GM23248 (cell line): ENCODE results near the gene ATG9B. TPM values are rescaled to one million over a fixed set of nuclear protein-coding genes. Genes with fewer than 3 reads are reported as not detected.
"Not testable (repeated sequence)": the region's sequence is repeated elsewhere in the genome, so short reads cannot be mapped to it uniquely, and the experiment has no call there.

Experiments
- DNase-seq: peaks from one replicate; pipeline ENCODE4 v3.0.0-alpha.2; 2015
- H2AFZ ChIP-seq: fragments of 200-600 bp; sonication (generic); 2 replicates; pipeline ENCODE4 v1.6.1; 2016; ENCODE audit warnings: antibody characterized with exemption
- H3F3A ChIP-seq: fragments of 200-600 bp; sonication (generic); 2 replicates; pipeline ENCODE4 v1.6.1; 2016; ENCODE audit warnings: mild to moderate bottlenecking, antibody characterized with exemption, mixed run types; ENCODE audit not compliant: insufficient read depth
- H3K27ac ChIP-seq: fragments of 200-600 bp; sonication (generic); 2 replicates; pipeline ENCODE4 v1.5.1; 2016; ENCODE audit warnings: mild to moderate bottlenecking
- H3K27me3 ChIP-seq: fragments of 200-600 bp; sonication (generic); replicated peaks from 2 replicates; pipeline ENCODE4 v1.6.1; 2016; ENCODE audit warnings: mild to moderate bottlenecking; ENCODE audit not compliant: insufficient read depth
- H3K36me3 ChIP-seq: fragments of 200-600 bp; sonication (generic); 2 replicates; pipeline ENCODE4 v1.6.1; 2016; ENCODE audit warnings: low read depth, mild to moderate bottlenecking
- H3K4me1 ChIP-seq: fragments of 200-600 bp; sonication (generic); 2 replicates; pipeline ENCODE4 v1.6.1; 2016; ENCODE audit warnings: mild to moderate bottlenecking; ENCODE audit not compliant: insufficient read depth
- H3K4me2 ChIP-seq: fragments of 200-600 bp; sonication (generic); one replicate; pipeline ENCODE4 v1.6.1; 2016; ENCODE audit warnings: mild to moderate bottlenecking; ENCODE audit not compliant: unreplicated experiment
- H3K4me3 ChIP-seq: fragments of 200-600 bp; sonication (generic); 2 replicates; pipeline ENCODE4 v1.5.1; 2016; ENCODE audit warnings: mild to moderate bottlenecking
- H3K79me2 ChIP-seq: fragments of 200-600 bp; sonication (generic); 2 replicates; pipeline ENCODE4 v1.6.1; 2016; ENCODE audit warnings: mild to moderate bottlenecking; ENCODE audit not compliant: insufficient read depth
- H3K9ac ChIP-seq: fragments of 200-600 bp; sonication (generic); 2 replicates; pipeline ENCODE4 v1.6.1; 2016; ENCODE audit warnings: mild to moderate bottlenecking
- H3K9me2 ChIP-seq: fragments of 200-600 bp; sonication (generic); 2 replicates; pipeline ENCODE4 v1.6.1; 2016; ENCODE audit warnings: mixed run types, mild to moderate bottlenecking, moderate library complexity; ENCODE audit not compliant: insufficient read depth
- H3K9me3 ChIP-seq: fragments of 200-600 bp; sonication (generic); one replicate; pipeline ENCODE4 v1.6.1; 2017; ENCODE audit warnings: low read depth
- H4K20me1 ChIP-seq: fragments of 200-600 bp; sonication (generic); 2 replicates; pipeline ENCODE4 v1.6.0; 2016; ENCODE audit not compliant: insufficient read depth
- EZH2 ChIP-seq: fragments of 200-600 bp; sonication (generic); IDR thresholded peaks from 2 replicates; pipeline ENCODE4 v1.6.1; 2018; ENCODE audit warnings: antibody characterized with exemption, mild to moderate bottlenecking; ENCODE audit not compliant: insufficient read depth, poor library complexity, severe bottlenecking
- EZH2phosphoT487 ChIP-seq: fragments of 200-600 bp; sonication (generic); IDR thresholded peaks from 2 replicates; pipeline ENCODE4 v1.6.1; 2018; ENCODE audit warnings: antibody characterized with exemption, moderate library complexity, mild to moderate bottlenecking, low read depth; ENCODE audit not compliant: insufficient read depth
- WGBS, 2 experiments: methylation state at CpG; one replicate each; pipeline ENCODE4 v1.1.6; 2015 to 2017; ENCODE audit warnings: low lambda C conversion rate in 2 of 2, low coverage in 1 of 2; ENCODE audit errors: missing lambda C conversion rate in 2 of 2; 5-methylcytosine and 5-hydroxymethylcytosine counted together
- in situ Hi-C: fragments of 300-500 bp; cut with MboI; formaldehyde crosslinking; loops from 2 replicates; pipeline ENCODE4 v1.15.0; 2020
- polyA plus RNA-seq: library from polyadenylated mRNA; unstranded; fragments of >200 nt; fragmentation: Nextera tagmentation; extraction: Ambion mirVana; gene quantifications from 2 replicates; pipeline ENCODE4 v1.2.1, GENCODE V29; 2016
- total RNA-seq: library from RNA; depleted of rRNA; stranded (reverse); fragments of >200 nt; shearing (Covaris generic); gene quantifications from 2 replicates; pipeline ENCODE4 v1.2.3, GENCODE V29; 2014

ATG9B gene
- total and polyA plus RNA-seq, 2 experiments from 2014 or later, result 0.79 TPM; not detected in 1

- no peaks in the 10 kb centered on the region for H4K20me1 ChIP-seq
- no peaks in the 10 kb centered on the region for H3K79me2 ChIP-seq
- WGBS, 2 experiments, result 6 to 12% methylated on average over 3 to 25 of the region's 26 CpGs
- H3K4me2 ChIP-seq, result peak overlapping the region; percentile 76
- DNase-seq, result no peak
- H3K9me2 ChIP-seq, result no peaks in the 10 kb centered on the region
- in situ Hi-C loops, result no loop called here
- TF ChIP-seq EZH2 (no peak), EZH2phosphoT487 (no peak)
- H3K36me3 ChIP-seq, result no peaks in the 10 kb centered on the region
- no peak overlapping the region for H3K27ac ChIP-seq
- H3K9ac ChIP-seq, result peak overlapping the region; percentile 75; the same call in 1 of the 2 replicates
- H2AFZ ChIP-seq, result peak overlapping the region; percentile 91
- H3K4me1 ChIP-seq, result no peaks in the 10 kb centered on the region
- peak overlapping the region; percentile 61 for H3K4me3 ChIP-seq
- no peaks in the 10 kb centered on the region for H3K9me3 ChIP-seq
- H3F3A ChIP-seq, result no peaks in the 10 kb centered on the region
- H3K27me3 ChIP-seq, result no peaks in the 10 kb centered on the region
These were observed 10.9 kb downstream of the ATG9B start for GRCh38 chr7:151013356-151013732.

GRCh38 chr7:151012911-151013347, 11.4 kb downstream of the ATG9B start:
- Histone ChIP-seq H3K79me2 (no peaks in the 10 kb centered on the region), H3K4me2 (peak overlapping the region; percentile 32), H4K20me1 (no peaks in the 10 kb centered on the region), H3K9ac (peak overlapping the region; percentile 75; the same call in 1 of the 2 replicates), H3K9me2 (no peaks in the 10 kb centered on the region), H2AFZ (peak overlapping the region; percentile 91; the same call in 1 of the 2 replicates), H3K36me3 (no peaks in the 10 kb centered on the region), H3K9me3 (no peaks in the 10 kb centered on the region), H3K4me1 (no peaks in the 10 kb centered on the region), H3K27ac (no peak overlapping the region), H3F3A (no peaks in the 10 kb centered on the region), H3K27me3 (no peaks in the 10 kb centered on the region), H3K4me3 (0 out of 2 replicates have a peak overlapping the region, but pooled peaks have one; percentile 61)
- peak; percentile 71 for DNase-seq
- no peak for TF ChIP-seq EZH2phosphoT487
- no peak for TF ChIP-seq EZH2
- in situ Hi-C loops, result no loop called here
- whole genome bisulfite sequencing, 2 experiments, result 20 to 21% methylated on average over 23 of the region's 23 CpGs

GRCh38 chr7:151012031-151012692, 12.1 kb downstream of the ATG9B start:
- H3K9me3 ChIP-seq, result no peaks in the 10 kb centered on the region
- WGBS, 2 experiments, result 67 to 69% methylated on average over 6 of the region's 6 CpGs
- no peak overlapping the region for H3K4me2 ChIP-seq
- H3K27me3 ChIP-seq, result no peaks in the 10 kb centered on the region
- H3K27ac ChIP-seq, result no peak overlapping the region
- H3K4me1 ChIP-seq, result no peaks in the 10 kb centered on the region
- H3K9me2 ChIP-seq, result no peaks in the 10 kb centered on the region
- no peaks in the 10 kb centered on the region for H3F3A ChIP-seq
- in situ Hi-C loops, result no loop called here
- DNase-seq, result no peak
- H3K79me2 ChIP-seq, result no peaks in the 10 kb centered on the region
- no peak overlapping the region for H2AFZ ChIP-seq
- TF ChIP-seq EZH2 (no peak), EZH2phosphoT487 (no peak)
- H3K4me3 ChIP-seq, result no peak overlapping the region
- H3K36me3 ChIP-seq, result no peaks in the 10 kb centered on the region
- H3K9ac ChIP-seq, result no peak overlapping the region
- H4K20me1 ChIP-seq, result no peaks in the 10 kb centered on the region

GRCh38 chr7:151011616-151012015, 12.7 kb downstream of the ATG9B start:
- H2AFZ ChIP-seq, H3K9ac ChIP-seq, H3K27me3 ChIP-seq, H3F3A ChIP-seq, DNase-seq, H4K20me1 ChIP-seq, H3K79me2 ChIP-seq, H3K27ac ChIP-seq, H3K36me3 ChIP-seq, H3K9me3 ChIP-seq, H3K4me3 ChIP-seq, H3K4me2 ChIP-seq, in situ Hi-C loops, H3K4me1 ChIP-seq, H3K9me2 ChIP-seq: not testable (repeated sequence)
- 86 to 87% methylated on average over 12 of the region's 12 CpGs for WGBS, 2 experiments

- H3K36me3 ChIP-seq, result no peaks in the 10 kb centered on the region
- WGBS, 2 experiments, result 40 to 56% methylated on average over 1 of the region's 1 CpG
- H2AFZ ChIP-seq, result no peak overlapping the region
- H3K79me2 ChIP-seq, result no peaks in the 10 kb centered on the region
- TF ChIP-seq EZH2, result no peak
- no peak for TF ChIP-seq EZH2phosphoT487
- no peaks in the 10 kb centered on the region for H3K9me3 ChIP-seq
- no peak overlapping the region for H3K4me2 ChIP-seq
- no peak overlapping the region for H3K9ac ChIP-seq
- H3K27ac ChIP-seq, result no peak overlapping the region
- no peaks in the 10 kb centered on the region for H3K4me1 ChIP-seq
- H3K9me2 ChIP-seq, result no peaks in the 10 kb centered on the region
- no peaks in the 10 kb centered on the region for H4K20me1 ChIP-seq
- in situ Hi-C loops, result no loop called here
- no peaks in the 10 kb centered on the region; the same call in 1 of the 2 replicates for H3K27me3 ChIP-seq
- no peaks in the 10 kb centered on the region for H3F3A ChIP-seq
- H3K4me3 ChIP-seq, result no peak overlapping the region
- DNase-seq, result no peak
These were observed 13.2 kb downstream of the ATG9B start for GRCh38 chr7:151011097-151011409.
